Inflammatory macrophage treated with lipopolysaccharide for 1 hour (primary cell): ENCODE measurements around the gene C2CD5.

Experiments
- DNase-seq, 2 donors: peaks; one replicate each; pipeline ENCODE4 v3.0.0-alpha.2; 2020 to 2022

The C2CD5 gene

GRCh38 chr12:22409377-22410164, 134.8 kb downstream of the C2CD5 start:
- no peak for DNase-seq

- no peak for DNase-seq
Observed at GRCh38 chr12:22408610-22409376, 135.5 kb downstream of the C2CD5 start.

GRCh38 chr12:22407397-22407796, 136.9 kb downstream of the C2CD5 start:
- DNase-seq = no peak

GRCh38 chr12:22406627-22407026, 137.7 kb downstream of the C2CD5 start:
- no peak for DNase-seq

- DNase-seq = peak; percentile 7 to 38
Observed at GRCh38 chr12:22399464-22400180, 144.7 kb downstream of the C2CD5 start.
